CD4-positive, alpha-beta T cell (primary cell): ENCODE data around the gene PLA2G10. TPM values are rescaled to one million over a fixed set of nuclear protein-coding genes. Genes with fewer than 3 reads are reported as not detected.
"Not testable (repeated sequence)": the region's sequence is repeated elsewhere in the genome, so short reads cannot be mapped to it uniquely, and the experiment has no call there.

Experiments used
- ATAC-seq: fragments of 200-7000 bp; cut with Tn5 transposase; one replicate; pipeline ENCODE4 v1.10.0; 2022; ENCODE audit warnings: mild to moderate bottlenecking; ENCODE audit not compliant: poor library complexity
- CTCF ChIA-PET: fragments of 350-600 bp; sonication (Branson Sonifier 250); formaldehyde crosslinking; loops from one replicate; lab custom pipeline; 2021; ENCODE audit warnings: antibody characterized with exemption, inconsistent platforms; lab: Charles Lee
- POLR2A ChIA-PET: fragments of 350-600 bp; sonication (Branson Sonifier 250); formaldehyde crosslinking; loops from one replicate; lab custom pipeline; 2021; ENCODE audit warnings: antibody characterized with exemption, inconsistent platforms; lab: Charles Lee
- DNase-seq, 14 experiments: peaks; one replicate each; pipeline ENCODE4 v3.0.0-alpha.2; 2013 to 2020; ENCODE audit warnings: mixed read lengths in 2 of 14
- H3K27ac ChIP-seq, 2 donors: one replicate each; pipeline versions ENCODE4 v1.5.1 to v1.7.0; 2013; ENCODE audit warnings: low read length in 2 of 2, low read depth in 1 of 2, mild to moderate bottlenecking in 1 of 2
- H3K27me3 ChIP-seq, 2 experiments: 1 replicate in 1 of 2; 2 replicates in 1 of 2; pipeline versions ENCODE4 v1.6.1 to v1.7.0; 2013; ENCODE audit warnings: low read length in 2 of 2, control low read depth in 1 of 2, mild to moderate bottlenecking in 1 of 2, moderate library complexity in 1 of 2; ENCODE audit not compliant: insufficient read depth in 2 of 2, control insufficient read depth in 1 of 2
- H3K36me3 ChIP-seq: one replicate; pipeline ENCODE4 v1.6.1; 2013; ENCODE audit warnings: low read length, control low read depth; ENCODE audit not compliant: insufficient read depth
- H3K4me1 ChIP-seq: one replicate; pipeline ENCODE4 v1.6.1; 2013; ENCODE audit warnings: low read length, control low read depth; ENCODE audit not compliant: insufficient read depth
- H3K4me3 ChIP-seq: one replicate; pipeline ENCODE4 v1.5.1; 2013; ENCODE audit warnings: mild to moderate bottlenecking, low read length, moderate library complexity
- H3K9me3 ChIP-seq, 2 experiments: 1 replicate in 1 of 2; 2 replicates in 1 of 2; pipeline versions ENCODE4 v1.6.1 to v1.7.0; 2013; ENCODE audit warnings: low read length in 2 of 2, mild to moderate bottlenecking in 2 of 2, control low read depth in 1 of 2, moderate library complexity in 1 of 2; ENCODE audit not compliant: control insufficient read depth in 1 of 2, insufficient read depth in 1 of 2
- H3K27ac Mint-ChIP-seq: one replicate; pipeline ENCODE4 v1.8.0; 2020; ENCODE audit warnings: mixed read lengths
- H3K27me3 Mint-ChIP-seq: one replicate; pipeline ENCODE4 v1.8.0; 2021; ENCODE audit warnings: mixed read lengths
- H3K36me3 Mint-ChIP-seq: one replicate; pipeline ENCODE4 v1.8.0; 2021; ENCODE audit warnings: low read depth, mixed read lengths
- H3K4me1 Mint-ChIP-seq: one replicate; pipeline ENCODE4 v1.8.0; 2021; ENCODE audit warnings: low read depth, mixed read lengths
- H3K4me3 Mint-ChIP-seq: one replicate; pipeline ENCODE4 v1.8.0; 2020; ENCODE audit warnings: mild to moderate bottlenecking, mixed read lengths
- H3K9me3 Mint-ChIP-seq: one replicate; pipeline ENCODE4 v1.8.0; 2020; ENCODE audit warnings: mixed read lengths
- intact Hi-C, 2 experiments: fragments of 100-400 bp; cut with DNase I in 1 of 2; cut with micrococcal nuclease in 1 of 2; formaldehyde crosslinking; loops; one replicate each; pipeline versions ENCODE4 v1.15.1 to v1.9.0; 2023 to 2025; cut with DNase I, micrococcal nuclease
- polyA plus RNA-seq, 2 donors: library from polyadenylated mRNA; unstranded; fragments of 120-200 nt; gene quantifications; one replicate each; pipeline ENCODE4 v1.2.1, GENCODE V29; 2013
- total RNA-seq, 174 experiments: library from RNA in 2 of 174; stranded (reverse) in 2 of 174; gene quantifications; one replicate each; pipeline ENCODE4 v1.2.3 and lab custom pipeline; 2021 to 2026

Gene PLA2G10, protein sequence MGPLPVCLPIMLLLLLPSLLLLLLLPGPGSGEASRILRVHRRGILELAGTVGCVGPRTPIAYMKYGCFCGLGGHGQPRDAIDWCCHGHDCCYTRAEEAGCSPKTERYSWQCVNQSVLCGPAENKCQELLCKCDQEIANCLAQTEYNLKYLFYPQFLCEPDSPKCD
- total RNA-seq (not detected), total RNA-seq (lab: John Stamatoyannopoulos, UW) (0 to 0.08 (median 0) reads per million in 172 experiments)
- 0.06 TPM for polyA plus RNA-seq (2013, experiment 1 of 2)
- polyA plus RNA-seq (2013, experiment 2 of 2) = 0.12 TPM

DNA sequence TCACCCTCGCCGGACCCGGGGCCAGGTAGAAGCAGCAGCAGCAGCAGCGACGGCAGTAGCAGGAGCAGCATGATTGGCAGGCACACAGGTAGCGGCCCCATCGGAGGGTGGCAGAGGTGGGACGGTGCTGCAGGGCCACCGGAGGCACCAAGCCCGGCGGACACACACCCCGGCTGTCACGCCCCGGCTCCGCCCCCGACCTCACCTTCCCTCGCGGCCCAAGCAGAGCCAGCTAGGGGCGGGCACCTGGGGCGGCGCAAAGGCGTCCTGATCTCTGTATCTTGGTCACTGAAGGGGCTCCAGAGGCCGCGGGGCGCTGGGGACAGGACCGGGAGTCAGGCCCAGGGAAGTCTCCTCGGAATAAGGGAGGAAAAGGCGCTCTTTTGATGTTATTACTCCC lies at the start of gene PLA2G10:
Gene PLA2G10 (minus strand): TSS at position 180 of the 400 bp plus-strand sequence. CDS start 79 bp downstream, at position 101.
- H3K27me3 Mint-ChIP-seq, H3K36me3 Mint-ChIP-seq, CTCF ChIA-PET, H3K4me3 ChIP-seq, H3K36me3 ChIP-seq, H3K27me3 ChIP-seq, ATAC-seq, H3K9me3 ChIP-seq, intact Hi-C loops, H3K4me1 ChIP-seq, DNase-seq, H3K9me3 Mint-ChIP-seq, H3K27ac Mint-ChIP-seq, H3K4me1 Mint-ChIP-seq, H3K27ac ChIP-seq, POLR2A ChIA-PET, H3K4me3 Mint-ChIP-seq: not testable (repeated sequence)

DNA sequence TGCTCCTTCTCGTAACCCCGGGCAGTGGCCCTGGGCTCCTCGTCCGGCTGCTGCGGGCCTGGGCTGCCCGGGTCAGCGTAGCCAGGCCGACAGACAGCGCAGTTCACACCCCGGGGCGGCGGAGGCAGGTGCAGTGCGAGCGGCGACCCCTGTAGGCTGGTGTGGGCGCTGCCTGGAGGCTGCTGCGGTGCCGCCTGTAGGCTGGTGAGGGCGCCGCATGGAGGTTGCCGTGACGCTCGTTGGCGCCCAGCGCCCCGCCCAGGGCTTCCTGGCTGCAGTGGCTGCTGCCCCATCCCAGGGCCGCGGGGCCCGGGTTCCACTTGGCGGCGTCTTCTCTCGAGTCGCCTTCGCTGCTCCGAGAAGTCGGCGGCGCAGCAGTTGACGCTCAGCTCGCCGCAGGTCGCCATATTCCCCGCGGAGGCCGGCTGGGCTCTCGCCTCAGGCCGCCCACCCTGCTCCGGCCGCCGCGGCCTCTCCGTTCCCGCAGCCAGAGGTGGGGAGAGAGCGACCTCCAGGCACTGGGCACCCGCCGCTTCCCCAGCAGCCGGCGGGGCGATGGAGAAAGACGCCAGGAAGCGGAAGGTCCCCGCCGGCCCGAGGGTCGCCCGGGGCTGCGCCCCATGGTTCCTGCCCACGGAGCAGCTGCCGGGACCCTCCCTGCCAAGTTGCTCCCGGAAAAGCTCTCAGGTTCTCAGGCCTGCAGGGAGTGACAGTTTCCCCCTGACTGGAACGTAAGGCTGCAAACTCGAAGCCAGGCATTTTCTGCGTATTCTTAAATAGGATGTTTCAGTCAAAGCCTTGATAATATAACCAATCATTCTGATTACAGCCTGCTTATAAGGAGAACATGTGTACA lies 48.4 kb upstream of the PLA2G10 start, which contains the start of gene NPIPA2:
Gene NPIPA2 (plus strand): TSS at position 261 of the 856 bp plus-strand sequence. CDS start 5,533 bp downstream, outside the sequence.
- H3K4me3 ChIP-seq, intact Hi-C loops, H3K9me3 ChIP-seq, H3K27ac ChIP-seq, CTCF ChIA-PET, POLR2A ChIA-PET, H3K27me3 Mint-ChIP-seq, H3K36me3 ChIP-seq, H3K4me3 Mint-ChIP-seq, H3K4me1 ChIP-seq, H3K27ac Mint-ChIP-seq, H3K4me1 Mint-ChIP-seq, DNase-seq, H3K9me3 Mint-ChIP-seq, H3K27me3 ChIP-seq, H3K36me3 Mint-ChIP-seq: not testable (repeated sequence)
- peak; percentile 100 for ATAC-seq

DNA sequence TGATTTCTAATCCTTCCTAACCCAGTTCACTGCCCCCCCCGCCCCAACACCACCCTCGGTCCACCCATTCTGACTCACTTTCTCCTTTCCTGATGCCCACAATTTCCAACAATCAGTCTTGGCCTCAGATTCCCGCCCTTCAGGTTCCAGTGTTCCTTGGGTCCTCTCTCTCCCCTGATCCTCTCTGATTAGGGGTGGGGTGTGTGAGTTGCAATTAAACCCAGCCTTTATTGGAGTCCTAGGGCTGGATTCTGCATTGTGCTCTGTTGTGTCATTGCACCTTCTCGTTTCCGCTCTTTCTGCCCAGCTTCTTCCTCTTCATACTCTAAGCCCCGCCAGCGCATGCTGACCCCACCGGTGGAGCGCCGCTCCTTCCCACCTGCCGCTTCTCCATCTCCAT lies 47.7 kb upstream of the PLA2G10 start:
- DNase-seq, H3K4me3 ChIP-seq, H3K9me3 Mint-ChIP-seq, CTCF ChIA-PET, H3K4me1 ChIP-seq, H3K27me3 ChIP-seq, H3K9me3 ChIP-seq, H3K4me3 Mint-ChIP-seq, H3K4me1 Mint-ChIP-seq, H3K27me3 Mint-ChIP-seq, H3K27ac ChIP-seq, H3K36me3 ChIP-seq, H3K36me3 Mint-ChIP-seq, ATAC-seq, POLR2A ChIA-PET, H3K27ac Mint-ChIP-seq, intact Hi-C loops: not testable (repeated sequence)

DNA sequence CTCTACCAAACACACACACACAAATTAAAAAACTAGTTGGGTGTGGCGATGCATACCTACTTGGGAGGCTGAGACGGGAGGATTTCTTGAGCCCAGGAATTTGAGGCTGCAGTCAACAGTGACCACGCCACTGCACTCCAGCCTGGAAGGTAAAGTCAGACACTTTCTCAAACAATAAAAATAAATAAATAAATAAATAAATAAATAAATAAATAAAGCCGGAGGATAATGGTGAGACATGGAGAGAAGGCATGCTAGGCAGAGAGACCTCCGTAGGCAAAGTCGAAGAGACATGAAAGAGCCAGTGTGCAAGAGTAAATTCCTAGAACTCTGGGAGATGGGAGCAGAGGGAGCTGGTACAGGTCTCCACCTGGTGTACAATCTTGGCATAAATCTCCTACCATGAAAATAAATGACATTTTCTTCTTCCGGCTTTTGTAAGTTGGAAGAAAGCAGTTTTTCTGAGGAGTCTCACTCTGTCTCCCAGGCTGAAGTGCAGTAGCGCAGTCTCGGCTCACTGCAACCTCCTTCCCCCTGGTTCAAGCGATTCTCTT lies 46.8 kb upstream of the PLA2G10 start:
- CTCF ChIA-PET, H3K27ac ChIP-seq, H3K4me3 Mint-ChIP-seq, H3K36me3 Mint-ChIP-seq, intact Hi-C loops, DNase-seq, H3K9me3 ChIP-seq, H3K4me1 Mint-ChIP-seq, H3K36me3 ChIP-seq, H3K27me3 Mint-ChIP-seq, ATAC-seq, H3K4me1 ChIP-seq, H3K9me3 Mint-ChIP-seq, H3K27me3 ChIP-seq, POLR2A ChIA-PET, H3K27ac Mint-ChIP-seq, H3K4me3 ChIP-seq: not testable (repeated sequence)

DNA sequence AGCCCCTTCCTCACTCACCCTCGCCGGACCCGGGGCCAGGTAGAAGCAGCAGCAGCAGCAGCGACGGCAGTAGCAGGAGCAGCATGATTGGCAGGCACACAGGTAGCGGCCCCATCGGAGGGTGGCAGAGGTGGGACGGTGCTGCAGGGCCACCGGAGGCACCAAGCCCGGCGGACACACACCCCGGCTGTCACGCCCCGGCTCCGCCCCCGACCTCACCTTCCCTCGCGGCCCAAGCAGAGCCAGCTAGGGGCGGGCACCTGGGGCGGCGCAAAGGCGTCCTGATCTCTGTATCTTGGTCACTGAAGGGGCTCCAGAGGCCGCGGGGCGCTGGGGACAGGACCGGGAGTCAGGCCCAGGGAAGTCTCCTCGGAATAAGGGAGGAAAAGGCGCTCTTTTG lies 39.1 kb upstream of the PLA2G10 start:
- intact Hi-C loops, POLR2A ChIA-PET, H3K36me3 Mint-ChIP-seq, H3K4me1 ChIP-seq, DNase-seq, ATAC-seq, H3K9me3 Mint-ChIP-seq, H3K27ac ChIP-seq, H3K9me3 ChIP-seq, H3K27me3 Mint-ChIP-seq, H3K27ac Mint-ChIP-seq, H3K36me3 ChIP-seq, H3K4me3 Mint-ChIP-seq, CTCF ChIA-PET, H3K27me3 ChIP-seq, H3K4me1 Mint-ChIP-seq, H3K4me3 ChIP-seq: not testable (repeated sequence)

DNA sequence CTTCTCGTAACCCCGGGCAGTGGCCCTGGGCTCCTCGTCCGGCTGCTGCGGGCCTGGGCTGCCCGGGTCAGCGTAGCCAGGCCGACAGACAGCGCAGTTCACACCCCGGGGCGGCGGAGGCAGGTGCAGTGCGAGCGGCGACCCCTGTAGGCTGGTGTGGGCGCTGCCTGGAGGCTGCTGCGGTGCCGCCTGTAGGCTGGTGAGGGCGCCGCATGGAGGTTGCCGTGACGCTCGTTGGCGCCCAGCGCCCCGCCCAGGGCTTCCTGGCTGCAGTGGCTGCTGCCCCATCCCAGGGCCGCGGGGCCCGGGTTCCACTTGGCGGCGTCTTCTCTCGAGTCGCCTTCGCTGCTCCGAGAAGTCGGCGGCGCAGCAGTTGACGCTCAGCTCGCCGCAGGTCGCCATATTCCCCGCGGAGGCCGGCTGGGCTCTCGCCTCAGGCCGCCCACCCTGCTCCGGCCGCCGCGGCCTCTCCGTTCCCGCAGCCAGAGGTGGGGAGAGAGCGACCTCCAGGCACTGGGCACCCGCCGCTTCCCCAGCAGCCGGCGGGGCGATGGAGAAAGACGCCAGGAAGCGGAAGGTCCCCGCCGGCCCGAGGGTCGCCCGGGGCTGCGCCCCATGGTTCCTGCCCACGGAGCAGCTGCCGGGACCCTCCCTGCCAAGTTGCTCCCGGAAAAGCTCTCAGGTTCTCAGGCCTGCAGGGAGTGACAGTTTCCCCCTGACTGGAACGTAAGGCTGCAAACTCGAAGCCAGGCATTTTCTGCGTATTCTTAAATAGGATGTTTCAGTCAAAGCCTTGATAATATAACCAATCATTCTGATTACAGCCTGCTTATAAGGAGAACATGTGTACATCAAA lies 9.3 kb upstream of the PLA2G10 start, which contains the start of gene NPIPA3:
Gene NPIPA3 (plus strand): TSS at position 256 of the 856 bp plus-strand sequence. CDS start 5,533 bp downstream, outside the sequence.
- H3K36me3 Mint-ChIP-seq, H3K27ac ChIP-seq, H3K9me3 Mint-ChIP-seq, H3K4me3 ChIP-seq, H3K36me3 ChIP-seq, H3K4me3 Mint-ChIP-seq, POLR2A ChIA-PET, H3K27me3 ChIP-seq, H3K4me1 ChIP-seq, intact Hi-C loops, H3K27me3 Mint-ChIP-seq, CTCF ChIA-PET, H3K4me1 Mint-ChIP-seq, H3K9me3 ChIP-seq, H3K27ac Mint-ChIP-seq, DNase-seq: not testable (repeated sequence)
- ATAC-seq = peak; percentile 100
